ENCODE measurements around the gene CHST7.

The CHST7 gene

GRCh38 chrX:46599051-46599560 is 25.5 kb downstream of the CHST7 start:
- H3K9me3 ChIP-seq (ENCODE audit: control insufficient read depth in 5 of 5, low read length in 5 of 5): no peaks in the 10 kb centered on the region
- no peaks in the 10 kb centered on the region for H3K36me3 ChIP-seq (ENCODE audit: control insufficient read depth in 5 of 5, insufficient read depth in 5 of 5, low read length in 5 of 5)
- no peak overlapping the region for H3K9ac ChIP-seq (ENCODE audit: low read length in 5 of 5)
- H3K27me3 ChIP-seq (ENCODE audit: control insufficient read depth in 5 of 5, insufficient read depth in 4 of 5, low read length in 5 of 5): peaks cover 0 to 11% (median 2%) of the 10 kb centered on the region in 5 donors
- H3K27ac ChIP-seq (ENCODE audit: low read depth, low read length): no peak overlapping the region
- H3K4me1 ChIP-seq (ENCODE audit: control insufficient read depth in 5 of 5, insufficient read depth in 5 of 5, low read length in 5 of 5): peaks cover 0 to 5% (median 0%) of the 10 kb centered on the region in 5 donors
- no peak overlapping the region for H3K4me3 ChIP-seq (ENCODE audit: low read depth in 1 of 5, low read length in 5 of 5)

GRCh38 chrX:46601283-46601682 is 27.7 kb downstream of the CHST7 start:
- Histone ChIP-seq H3K27ac (ENCODE audit: low read depth, low read length) (no peak overlapping the region), H3K9ac (ENCODE audit: low read length in 5 of 5) (no peak overlapping the region), H3K4me1 (ENCODE audit: control insufficient read depth in 5 of 5, insufficient read depth in 5 of 5, low read length in 5 of 5) (peaks cover 0 to 5% (median 0%) of the 10 kb centered on the region in 5 donors), H3K27me3 (ENCODE audit: control insufficient read depth in 5 of 5, insufficient read depth in 4 of 5, low read length in 5 of 5) (peaks cover 0 to 11% (median 2%) of the 10 kb centered on the region in 5 donors), H3K9me3 (ENCODE audit: control insufficient read depth in 5 of 5, low read length in 5 of 5) (no peaks in the 10 kb centered on the region), H3K4me3 (ENCODE audit: low read depth in 1 of 5, low read length in 5 of 5) (no peak overlapping the region), H3K36me3 (ENCODE audit: control insufficient read depth in 5 of 5, insufficient read depth in 5 of 5, low read length in 5 of 5) (no peaks in the 10 kb centered on the region)

- no peaks in the 10 kb centered on the region for H3K9me3 ChIP-seq (ENCODE audit: control insufficient read depth in 5 of 5, low read length in 5 of 5)
- no peak overlapping the region for H3K9ac ChIP-seq (ENCODE audit: low read length in 5 of 5)
- H3K27ac ChIP-seq (ENCODE audit: low read depth, low read length): no peak overlapping the region
- peaks cover 0 to 3% (median 0%) of the 10 kb centered on the region in 5 donors for H3K4me1 ChIP-seq (ENCODE audit: control insufficient read depth in 5 of 5, insufficient read depth in 5 of 5, low read length in 5 of 5)
- peaks cover 0 to 6% (median 2%) of the 10 kb centered on the region in 5 donors for H3K27me3 ChIP-seq (ENCODE audit: control insufficient read depth in 5 of 5, insufficient read depth in 4 of 5, low read length in 5 of 5)
- no peaks in the 10 kb centered on the region for H3K36me3 ChIP-seq (ENCODE audit: control insufficient read depth in 5 of 5, insufficient read depth in 5 of 5, low read length in 5 of 5)
- H3K4me3 ChIP-seq (ENCODE audit: low read depth in 1 of 5, low read length in 5 of 5): no peak overlapping the region
Measured at GRCh38 chrX:46602468-46603102, 29.0 kb downstream of the CHST7 start.

- peaks cover 0 to 6% (median 3%) of the 10 kb centered on the region in 5 donors for H3K4me1 ChIP-seq (ENCODE audit: control insufficient read depth in 5 of 5, insufficient read depth in 5 of 5, low read length in 5 of 5)
- no peak overlapping the region for H3K9ac ChIP-seq (ENCODE audit: low read length in 5 of 5)
- H3K27me3 ChIP-seq (ENCODE audit: control insufficient read depth in 5 of 5, insufficient read depth in 4 of 5, low read length in 5 of 5): peaks cover 0 to 8% (median 0%) of the 10 kb centered on the region in 5 donors
- no peak overlapping the region for H3K4me3 ChIP-seq (ENCODE audit: low read depth in 1 of 5, low read length in 5 of 5)
- no peak overlapping the region for H3K27ac ChIP-seq (ENCODE audit: low read depth, low read length)
- no peaks in the 10 kb centered on the region for H3K36me3 ChIP-seq (ENCODE audit: control insufficient read depth in 5 of 5, insufficient read depth in 5 of 5, low read length in 5 of 5)
- no peaks in the 10 kb centered on the region for H3K9me3 ChIP-seq (ENCODE audit: control insufficient read depth in 5 of 5, low read length in 5 of 5)
Measured at GRCh38 chrX:46607916-46608315, 34.4 kb downstream of the CHST7 start.

GRCh38 chrX:46610070-46610658 is 36.6 kb downstream of the CHST7 start:
- peaks cover 0 to 11% (median 0%) of the 10 kb centered on the region in 5 donors for H3K27me3 ChIP-seq (ENCODE audit: control insufficient read depth in 5 of 5, insufficient read depth in 4 of 5, low read length in 5 of 5)
- H3K27ac ChIP-seq (ENCODE audit: low read depth, low read length): no peak overlapping the region
- no peaks in the 10 kb centered on the region for H3K36me3 ChIP-seq (ENCODE audit: control insufficient read depth in 5 of 5, insufficient read depth in 5 of 5, low read length in 5 of 5)
- peaks cover 0 to 6% (median 3%) of the 10 kb centered on the region in 5 donors for H3K4me1 ChIP-seq (ENCODE audit: control insufficient read depth in 5 of 5, insufficient read depth in 5 of 5, low read length in 5 of 5)
- H3K4me3 ChIP-seq (ENCODE audit: low read depth in 1 of 5, low read length in 5 of 5): no peak overlapping the region
- no peaks in the 10 kb centered on the region for H3K9me3 ChIP-seq (ENCODE audit: control insufficient read depth in 5 of 5, low read length in 5 of 5)
- no peak overlapping the region for H3K9ac ChIP-seq (ENCODE audit: low read length in 5 of 5)

GRCh38 chrX:46611658-46612362 is 38.2 kb downstream of the CHST7 start:
- no peak overlapping the region for H3K9ac ChIP-seq (ENCODE audit: low read length in 5 of 5)
- peaks cover 0 to 6% (median 2%) of the 10 kb centered on the region in 5 donors for H3K4me1 ChIP-seq (ENCODE audit: control insufficient read depth in 5 of 5, insufficient read depth in 5 of 5, low read length in 5 of 5)
- no peaks in the 10 kb centered on the region for H3K9me3 ChIP-seq (ENCODE audit: control insufficient read depth in 5 of 5, low read length in 5 of 5)

GRCh38 chrX:46617906-46618305 is 44.3 kb downstream of the CHST7 start:
- H3K9me3 ChIP-seq (ENCODE audit: control insufficient read depth in 5 of 5, low read length in 5 of 5): peaks cover 2 to 13% (median 8%) of the 10 kb centered on the region in 5 donors
- no peak overlapping the region for H3K9ac ChIP-seq (ENCODE audit: low read length in 5 of 5)
- H3K4me1 ChIP-seq (ENCODE audit: control insufficient read depth in 5 of 5, insufficient read depth in 5 of 5, low read length in 5 of 5): peaks cover 0 to 2% (median 0%) of the 10 kb centered on the region in 5 donors
- H3K27me3 ChIP-seq (ENCODE audit: control insufficient read depth in 5 of 5, insufficient read depth in 4 of 5, low read length in 5 of 5): peaks cover 0 to 3% (median 0%) of the 10 kb centered on the region in 5 donors
- H3K4me3 ChIP-seq (ENCODE audit: low read depth in 1 of 5, low read length in 5 of 5): no peak overlapping the region
- no peaks in the 10 kb centered on the region for H3K36me3 ChIP-seq (ENCODE audit: control insufficient read depth in 5 of 5, insufficient read depth in 5 of 5, low read length in 5 of 5)
- H3K27ac ChIP-seq (ENCODE audit: low read depth, low read length): no peak overlapping the region

More at GRCh38 chrX:46611658-46612362, 38.2 kb downstream of the CHST7 start:
- Histone ChIP-seq H3K4me3 (ENCODE audit: low read depth in 1 of 5, low read length in 5 of 5) (no peak overlapping the region), H3K27me3 (ENCODE audit: control insufficient read depth in 5 of 5, insufficient read depth in 4 of 5, low read length in 5 of 5) (peaks cover 0 to 11% (median 0%) of the 10 kb centered on the region in 5 donors), H3K36me3 (ENCODE audit: control insufficient read depth in 5 of 5, insufficient read depth in 5 of 5, low read length in 5 of 5) (no peaks in the 10 kb centered on the region), H3K27ac (ENCODE audit: low read depth, low read length) (no peak overlapping the region)

- no peak overlapping the region for H3K27ac ChIP-seq (ENCODE audit: low read depth, low read length)
- peaks cover 0 to 5% (median 2%) of the 10 kb centered on the region in 5 donors for H3K27me3 ChIP-seq (ENCODE audit: control insufficient read depth in 5 of 5, insufficient read depth in 4 of 5, low read length in 5 of 5)
- no peak overlapping the region for H3K9ac ChIP-seq (ENCODE audit: low read length in 5 of 5)
- no peak overlapping the region for H3K4me3 ChIP-seq (ENCODE audit: low read depth in 1 of 5, low read length in 5 of 5)
- peaks cover 2 to 13% (median 8%) of the 10 kb centered on the region in 5 donors for H3K9me3 ChIP-seq (ENCODE audit: control insufficient read depth in 5 of 5, low read length in 5 of 5)
- H3K4me1 ChIP-seq (ENCODE audit: control insufficient read depth in 5 of 5, insufficient read depth in 5 of 5, low read length in 5 of 5): peaks cover 0 to 6% (median 0%) of the 10 kb centered on the region in 5 donors
- no peaks in the 10 kb centered on the region for H3K36me3 ChIP-seq (ENCODE audit: control insufficient read depth in 5 of 5, insufficient read depth in 5 of 5, low read length in 5 of 5)
Measured at GRCh38 chrX:46618947-46619346, 45.4 kb downstream of the CHST7 start.

GRCh38 chrX:46620505-46620904 is 46.9 kb downstream of the CHST7 start:
- Histone ChIP-seq H3K27me3 (ENCODE audit: control insufficient read depth in 5 of 5, insufficient read depth in 4 of 5, low read length in 5 of 5) (peaks cover 0 to 4% (median 2%) of the 10 kb centered on the region in 5 donors), H3K9ac (ENCODE audit: low read length in 5 of 5) (no peak overlapping the region), H3K27ac (ENCODE audit: low read depth, low read length) (no peak overlapping the region), H3K36me3 (ENCODE audit: control insufficient read depth in 5 of 5, insufficient read depth in 5 of 5, low read length in 5 of 5) (no peaks in the 10 kb centered on the region), H3K4me3 (ENCODE audit: low read depth in 1 of 5, low read length in 5 of 5) (no peak overlapping the region), H3K4me1 (ENCODE audit: control insufficient read depth in 5 of 5, insufficient read depth in 5 of 5, low read length in 5 of 5) (peaks cover 0 to 6% (median 0%) of the 10 kb centered on the region in 5 donors), H3K9me3 (ENCODE audit: control insufficient read depth in 5 of 5, low read length in 5 of 5) (peaks cover 2 to 13% (median 8%) of the 10 kb centered on the region in 5 donors)

Measured in subcutaneous abdominal adipose tissue (tissue), 5 donors.